NB4 (cell line): ENCODE measurements around the gene ERN2.

ENCODE experiments used
- POLR2A ChIP-seq: IDR thresholded peaks from 2 replicates; pipeline ENCODE4 v1.6.1; 2011; ENCODE audit warnings: mild to moderate bottlenecking; ENCODE audit not compliant: insufficient read length; ENCODE audit errors: extremely low read depth
- TF ChIP-seq, protein P1 (sequence below): IDR thresholded peaks from one replicate; pipeline ENCODE4 v1.5.1; 2012; ENCODE audit warnings: low read depth, low read length

DNA sequence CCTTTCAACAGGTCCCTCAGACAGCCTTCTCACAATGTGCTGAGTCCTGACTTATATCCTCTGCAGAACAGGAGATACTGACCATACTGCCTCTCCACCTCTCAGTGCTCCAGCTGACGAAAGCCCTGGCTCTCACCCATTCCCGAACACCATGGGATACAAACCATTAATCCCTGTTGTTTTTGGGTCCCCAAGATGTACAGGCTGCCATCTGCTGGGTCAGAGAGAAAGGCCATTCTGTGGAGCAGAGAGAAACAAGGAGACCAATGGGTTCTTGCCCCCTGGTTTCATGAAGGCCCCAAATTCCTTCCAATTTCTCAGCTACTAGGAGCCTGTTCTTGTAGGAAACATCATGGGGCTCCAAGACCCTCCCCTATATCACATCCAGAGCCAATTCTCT is 3.0 kb downstream of the ERN2 start:
- TF ChIP-seq, protein P1, sequence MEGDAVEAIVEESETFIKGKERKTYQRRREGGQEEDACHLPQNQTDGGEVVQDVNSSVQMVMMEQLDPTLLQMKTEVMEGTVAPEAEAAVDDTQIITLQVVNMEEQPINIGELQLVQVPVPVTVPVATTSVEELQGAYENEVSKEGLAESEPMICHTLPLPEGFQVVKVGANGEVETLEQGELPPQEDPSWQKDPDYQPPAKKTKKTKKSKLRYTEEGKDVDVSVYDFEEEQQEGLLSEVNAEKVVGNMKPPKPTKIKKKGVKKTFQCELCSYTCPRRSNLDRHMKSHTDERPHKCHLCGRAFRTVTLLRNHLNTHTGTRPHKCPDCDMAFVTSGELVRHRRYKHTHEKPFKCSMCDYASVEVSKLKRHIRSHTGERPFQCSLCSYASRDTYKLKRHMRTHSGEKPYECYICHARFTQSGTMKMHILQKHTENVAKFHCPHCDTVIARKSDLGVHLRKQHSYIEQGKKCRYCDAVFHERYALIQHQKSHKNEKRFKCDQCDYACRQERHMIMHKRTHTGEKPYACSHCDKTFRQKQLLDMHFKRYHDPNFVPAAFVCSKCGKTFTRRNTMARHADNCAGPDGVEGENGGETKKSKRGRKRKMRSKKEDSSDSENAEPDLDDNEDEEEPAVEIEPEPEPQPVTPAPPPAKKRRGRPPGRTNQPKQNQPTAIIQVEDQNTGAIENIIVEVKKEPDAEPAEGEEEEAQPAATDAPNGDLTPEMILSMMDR, result no peak
- no peak for TF ChIP-seq POLR2A
